ENCODE data around the gene ATF6B.
"Not testable (repeated sequence)": the region's sequence is repeated elsewhere in the genome, so short reads cannot be mapped to it uniquely, and the experiment has no call there.

Gene ATF6B

DNA sequence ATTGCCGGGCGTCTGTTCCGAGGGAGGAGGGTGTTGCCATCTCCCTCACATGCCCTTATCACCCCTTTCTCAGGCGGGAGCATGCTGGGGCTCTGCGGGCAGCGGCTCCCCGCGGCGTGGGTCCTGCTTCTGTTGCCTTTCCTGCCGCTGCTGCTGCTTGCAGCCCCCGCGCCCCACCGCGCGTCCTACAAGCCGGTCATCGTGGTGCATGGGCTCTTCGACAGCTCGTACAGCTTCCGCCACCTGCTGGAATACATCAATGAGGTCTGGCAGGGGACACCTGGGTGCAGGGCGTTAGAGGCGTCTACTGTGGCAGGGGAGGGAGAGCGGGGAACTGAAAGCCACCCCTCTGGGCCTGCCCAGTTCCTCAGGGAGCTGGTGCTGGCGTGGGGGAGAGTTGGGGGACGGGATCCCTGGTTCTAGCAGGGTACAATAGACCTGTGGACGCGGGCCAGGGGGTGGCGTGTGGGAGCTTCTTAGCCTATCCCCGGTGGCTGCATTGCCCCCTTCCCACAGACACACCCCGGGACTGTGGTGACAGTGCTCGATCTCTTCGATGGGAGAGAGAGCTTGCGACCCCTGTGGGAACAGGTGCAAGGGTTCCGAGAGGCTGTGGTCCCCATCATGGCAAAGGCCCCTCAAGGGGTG lies 26.6 kb upstream of the ATF6B start:
- no peak for DNase-seq (ENCODE audit: low read depth, low spot score)

DNA sequence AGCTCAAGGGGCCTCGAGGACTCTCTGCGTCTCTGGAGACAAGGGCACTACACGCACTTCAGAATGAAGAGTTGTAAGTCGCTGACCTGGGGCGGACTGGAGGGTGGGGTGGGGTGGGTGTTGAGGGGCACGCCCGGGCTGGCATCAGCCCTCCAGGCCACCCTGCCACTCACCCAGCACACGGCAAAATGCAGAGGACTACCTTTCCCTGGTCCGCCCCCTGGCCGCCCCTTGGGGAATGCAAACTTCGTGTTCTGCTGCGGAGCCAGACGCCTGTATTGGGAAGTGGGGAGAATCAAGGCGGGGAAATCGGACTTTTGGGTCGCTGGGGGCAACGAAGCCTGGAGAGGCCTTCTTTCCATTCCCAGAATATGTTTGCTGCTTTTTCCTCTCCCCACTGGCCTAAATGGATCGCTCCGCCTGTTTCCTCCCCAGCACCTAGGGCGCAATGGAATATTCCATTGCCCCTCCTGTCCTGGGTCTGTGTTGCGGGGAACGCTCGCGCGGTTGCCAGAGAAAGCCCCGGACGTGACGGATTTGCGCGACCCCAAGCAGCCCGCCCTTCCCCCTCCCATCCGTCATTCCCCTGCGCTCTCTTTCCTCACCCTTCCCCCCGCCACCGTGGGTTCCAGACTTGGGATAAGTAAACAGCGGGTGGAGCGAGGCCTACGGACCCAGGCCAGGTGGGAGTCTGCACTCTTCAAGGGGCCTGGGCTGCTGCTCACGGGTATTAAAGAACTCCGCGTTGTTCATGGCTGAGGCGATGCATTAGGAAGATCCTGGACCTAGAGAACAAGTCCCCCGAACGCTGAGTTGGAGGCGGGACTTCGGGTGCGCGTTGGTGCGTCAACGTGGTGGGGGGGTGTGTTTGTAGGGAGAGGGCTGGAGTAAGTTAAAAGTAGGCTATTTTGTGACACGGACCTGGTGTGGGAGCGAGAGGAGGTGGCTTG lies 25.8 kb upstream of the ATF6B start, which contains the start of gene PPT2:
Gene PPT2 (plus strand): TSS at position 578 of the 950 bp plus-strand sequence. CDS start 454 bp downstream, outside the sequence.
- peak; percentile 78 for DNase-seq (ENCODE audit: low read depth, low spot score)

DNA sequence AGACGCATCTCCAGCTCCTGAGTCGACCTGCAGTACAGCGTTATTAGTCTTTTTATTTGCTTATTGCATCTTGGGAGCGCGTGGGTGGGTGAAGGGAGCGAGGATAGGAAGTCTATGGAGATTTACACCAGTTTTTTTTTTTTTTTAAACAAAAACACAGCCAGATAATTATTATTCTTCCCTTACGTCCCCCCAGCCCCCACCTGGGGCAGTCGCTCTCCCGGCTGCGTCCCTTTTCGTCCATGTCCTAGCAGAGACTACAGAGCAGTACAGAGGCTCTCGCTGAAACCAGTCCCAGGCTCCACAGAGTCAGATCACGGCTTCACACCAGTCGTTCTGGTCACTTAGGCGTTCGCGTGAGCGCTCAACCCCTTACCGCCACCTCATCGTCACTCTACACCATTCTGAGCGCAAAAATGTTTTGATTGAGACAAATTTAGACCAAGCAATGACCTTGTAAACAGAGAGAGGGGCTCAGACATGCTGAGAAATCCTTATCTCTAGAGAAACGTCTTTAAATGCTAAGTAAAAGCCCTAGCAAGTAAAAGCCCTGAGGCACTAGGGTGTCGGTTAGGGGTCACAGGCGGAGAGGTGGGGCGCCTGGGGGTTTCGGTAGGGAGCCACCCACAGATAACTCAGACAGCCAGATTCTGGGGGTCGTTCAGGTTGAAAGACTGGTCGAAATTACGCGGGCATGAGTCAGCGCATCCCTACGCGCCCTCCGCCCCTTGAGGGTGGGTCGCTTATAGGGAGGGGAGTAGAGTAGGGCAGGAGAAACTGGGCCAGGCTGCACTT lies 24.9 kb upstream of the ATF6B start:
- DNase-seq (ENCODE audit: low read depth, low spot score): no peak

DNA sequence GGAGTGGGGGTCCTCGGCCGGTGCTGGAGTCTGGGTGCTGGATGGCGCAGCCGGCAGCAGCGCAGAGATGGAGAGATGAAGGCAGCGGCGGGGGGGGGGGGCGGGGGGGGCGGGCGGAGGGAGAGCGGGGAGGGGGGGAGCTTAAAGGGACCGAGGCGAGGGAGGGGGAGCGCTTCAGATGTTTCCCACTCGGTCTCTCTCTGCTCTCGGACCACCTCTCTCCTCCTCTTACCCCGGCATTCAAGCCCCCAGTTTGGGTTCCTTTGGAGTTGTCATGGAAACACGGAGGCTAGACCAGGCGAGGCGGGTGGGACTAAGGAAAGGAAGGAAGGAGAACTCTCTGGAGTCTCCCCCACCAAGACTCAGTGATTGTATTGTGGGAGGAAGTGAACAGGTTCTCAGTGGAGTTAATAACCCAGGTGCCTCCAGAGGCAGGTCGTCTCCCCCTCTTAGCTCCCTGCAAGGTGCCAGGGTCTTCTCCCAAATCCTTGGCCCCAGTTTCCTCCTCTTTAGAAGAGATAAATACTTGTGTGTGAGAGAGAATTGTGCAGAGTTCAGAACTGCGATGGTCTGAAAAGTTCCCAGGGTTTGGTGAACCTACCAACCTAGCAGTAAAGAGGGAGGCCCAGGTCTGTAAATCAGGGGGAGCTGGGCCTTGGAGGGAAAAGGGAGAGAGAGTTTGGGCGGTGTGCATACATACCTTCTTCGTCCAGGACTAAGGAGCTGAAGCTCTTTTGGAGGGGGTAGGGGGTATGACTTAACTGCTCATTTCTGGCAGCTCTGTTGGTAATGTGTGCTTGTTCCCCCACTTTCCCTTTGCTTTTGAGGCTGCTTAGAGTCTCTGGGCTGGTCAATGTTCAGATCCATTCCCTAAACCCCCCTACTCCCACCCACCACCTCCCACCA lies 24.1 kb upstream of the ATF6B start, which contains the start of gene PRRT1:
Gene PRRT1 (minus strand): TSS at position 77 of the 906 bp plus-strand sequence. CDS start 112 bp downstream, outside the sequence.
- no peak for DNase-seq (ENCODE audit: low read depth, low spot score)

DNA sequence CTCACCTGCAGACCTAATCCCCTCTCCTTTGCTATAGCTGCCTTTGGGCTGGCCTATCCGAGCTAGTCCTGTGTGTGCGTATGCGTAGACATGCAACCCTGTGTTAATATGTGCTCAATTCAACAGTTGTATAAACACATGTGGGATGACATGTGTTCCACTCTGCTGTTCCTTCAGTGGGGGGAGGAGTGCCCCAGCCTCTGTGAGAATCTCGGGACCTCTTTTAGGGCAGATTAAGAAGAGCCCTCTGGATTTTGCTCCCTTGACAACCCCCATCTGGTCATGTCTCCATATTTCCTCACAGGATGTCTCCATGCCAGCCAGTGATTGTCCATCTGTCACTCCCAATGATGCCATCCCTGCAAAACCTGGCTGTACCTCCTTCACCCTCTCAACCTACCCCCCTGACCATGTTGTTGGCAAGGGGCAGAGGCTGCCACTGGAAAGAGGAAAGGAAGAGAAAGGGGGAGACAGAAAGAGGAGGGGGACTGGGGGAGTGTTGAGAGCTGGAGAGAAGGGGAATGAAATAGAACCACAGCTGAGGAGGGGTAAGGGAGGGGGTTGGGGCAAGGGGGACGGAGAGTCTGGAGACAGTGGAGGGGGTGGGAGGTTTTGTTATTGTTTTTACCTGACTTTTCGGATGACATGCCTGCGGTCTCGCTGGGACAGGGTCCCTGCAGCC lies 23.3 kb upstream of the ATF6B start:
- no peak for DNase-seq (ENCODE audit: low read depth, low spot score)

DNA sequence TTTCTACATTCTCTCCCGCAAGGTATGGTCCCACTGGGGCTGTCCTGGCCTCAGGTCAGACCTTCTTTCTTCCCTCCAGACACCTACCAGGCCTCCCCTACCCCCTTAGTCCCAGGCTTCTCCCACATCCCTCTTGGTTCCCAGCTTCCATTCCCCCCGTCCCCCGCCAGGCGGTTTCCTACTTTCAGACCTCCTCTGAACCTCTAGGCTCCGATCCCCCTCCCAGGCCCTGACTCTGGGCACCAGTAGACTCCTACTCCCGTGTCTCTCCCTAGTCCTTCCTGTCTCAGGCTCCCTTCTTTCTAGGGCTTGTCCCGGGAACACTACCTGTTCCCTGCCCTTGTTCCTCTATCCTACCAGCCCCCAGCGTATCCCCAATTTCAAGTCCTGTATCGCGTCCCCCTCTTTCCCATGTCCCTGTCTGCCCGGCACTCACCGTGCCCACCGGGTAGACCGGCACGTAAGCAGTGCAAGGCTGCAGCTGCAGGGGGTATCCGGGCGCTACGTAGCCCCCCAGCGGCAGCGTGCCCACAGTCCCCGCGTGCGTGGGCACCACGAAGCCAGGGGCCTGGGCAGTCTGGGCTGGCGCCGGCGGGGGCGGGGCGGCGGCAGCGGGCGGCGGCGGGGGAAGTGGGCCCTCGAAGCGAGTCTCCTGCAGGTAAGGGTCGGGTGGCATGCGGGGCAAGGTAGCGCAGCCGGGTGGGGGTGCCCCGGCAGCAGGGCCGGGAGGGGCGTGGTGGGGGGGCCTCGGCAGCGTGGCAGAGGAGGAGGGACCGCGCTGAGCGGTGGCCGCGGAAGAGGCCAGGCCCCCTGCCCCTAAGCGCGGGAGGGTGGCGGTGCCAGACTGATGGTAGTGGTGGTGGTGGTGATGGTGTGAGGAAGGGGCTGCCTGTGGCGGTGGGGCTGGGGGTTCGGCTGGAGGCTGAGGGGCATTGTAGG lies 22.2 kb upstream of the ATF6B start:
- no peak for DNase-seq (ENCODE audit: low read depth, low spot score)

DNA sequence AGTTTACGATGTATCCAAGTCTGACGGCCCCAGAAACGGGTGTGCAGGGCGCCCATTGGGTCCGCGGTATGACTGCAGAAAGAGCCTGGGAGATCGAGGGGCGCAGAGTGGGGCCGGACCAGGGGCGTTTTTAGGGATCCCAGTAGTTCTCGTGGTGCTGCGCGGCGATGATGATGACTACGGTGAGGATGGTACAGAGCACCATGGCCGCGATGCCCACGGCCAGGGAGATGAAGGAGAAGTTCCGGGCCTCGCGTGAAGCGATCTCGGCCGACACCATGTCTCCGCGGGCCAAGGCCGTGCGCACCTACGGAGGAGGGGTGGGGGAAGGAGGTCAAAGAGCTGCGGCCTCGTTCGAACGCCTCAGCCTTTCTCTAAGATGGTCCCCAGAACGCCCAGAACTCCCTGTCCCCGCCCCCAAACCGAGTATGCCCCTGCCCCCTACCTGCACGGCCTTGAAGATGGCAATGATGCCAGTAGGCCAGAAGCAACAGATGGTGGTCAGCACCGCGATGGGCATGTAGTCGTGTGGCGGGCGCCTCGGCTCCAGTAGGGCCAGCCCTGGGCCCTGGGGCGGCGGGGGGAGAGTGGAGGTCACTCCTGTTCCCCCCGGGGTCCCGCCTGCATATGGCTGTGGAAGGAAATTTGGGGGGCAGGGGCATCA lies 21.2 kb upstream of the ATF6B start:
- no peak for DNase-seq (ENCODE audit: low read depth, low spot score)

DNA sequence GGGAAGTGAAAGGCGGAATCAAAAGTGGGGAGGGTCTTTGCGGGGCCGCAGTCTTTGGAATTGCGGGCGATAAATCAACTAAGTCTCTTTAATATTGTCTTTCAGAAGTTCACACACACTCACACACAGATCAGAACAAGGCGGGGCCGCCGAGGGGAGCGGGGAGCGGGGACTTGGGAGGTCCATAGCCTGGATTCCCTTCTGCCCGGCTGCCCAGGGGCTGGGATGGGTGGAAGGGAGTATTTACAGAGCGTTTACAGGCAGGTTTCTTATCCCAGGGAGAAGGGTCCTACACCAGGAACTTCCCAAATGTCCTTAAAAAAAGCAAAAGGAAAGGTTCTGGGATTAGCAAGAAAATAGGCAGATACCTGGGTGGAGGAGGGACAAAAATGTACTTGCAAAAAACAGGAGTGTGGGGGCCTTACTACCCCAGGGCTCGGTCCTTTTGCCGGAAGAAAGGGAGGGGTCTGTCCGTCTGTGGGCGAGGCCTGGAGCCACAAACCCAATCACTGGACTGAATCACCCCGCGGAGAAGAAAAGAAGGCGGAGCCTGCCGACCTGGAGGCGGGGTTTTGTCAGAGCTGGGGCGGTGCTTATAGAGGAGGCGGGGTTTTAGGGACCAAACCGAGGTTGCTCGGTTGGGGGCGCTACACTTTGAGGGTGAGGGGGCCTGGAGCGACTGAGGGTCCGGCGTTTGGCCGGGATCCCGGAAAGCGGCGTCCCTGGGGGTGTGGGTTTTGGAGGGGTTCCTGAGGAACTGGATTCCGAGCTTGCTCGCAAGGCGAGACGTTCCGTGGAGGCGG lies 20.4 kb upstream of the ATF6B start:
- DNase-seq (ENCODE audit: low read depth, low spot score): peak; percentile 43

DNA sequence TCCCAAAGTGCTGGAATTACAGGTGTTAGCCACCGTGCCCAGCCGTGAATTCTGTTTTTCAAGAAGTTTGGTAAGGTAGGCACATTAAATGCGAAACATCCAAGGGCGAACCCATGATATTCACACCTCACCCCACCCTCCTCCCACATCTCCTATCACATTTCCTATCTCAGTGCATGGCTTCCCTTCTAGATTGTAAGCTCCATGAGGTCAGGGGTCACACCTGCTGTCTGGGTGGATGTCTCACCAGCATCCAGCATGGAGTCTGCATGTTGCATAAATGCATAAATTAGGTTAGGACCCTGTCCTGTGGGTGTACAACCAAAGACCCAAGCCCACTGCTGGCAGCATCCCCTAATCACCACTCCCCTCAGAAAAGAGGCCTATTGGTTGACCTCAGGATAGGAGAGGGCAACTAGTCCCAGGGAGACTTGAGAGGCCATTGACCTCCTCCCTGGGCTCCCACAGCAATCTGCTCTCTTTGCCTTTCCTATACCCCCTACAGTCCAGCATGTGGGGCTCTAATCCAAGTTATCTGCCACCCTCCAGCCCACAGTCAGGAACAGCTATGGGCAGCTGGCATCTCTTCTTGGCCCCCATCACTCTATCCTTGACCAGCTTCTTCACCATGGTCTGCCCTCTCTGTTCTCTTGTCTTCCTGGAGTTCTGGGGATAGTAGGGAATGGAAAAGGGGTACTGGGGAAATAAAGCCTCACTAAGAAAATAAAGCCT lies 19.5 kb upstream of the ATF6B start:
- no peak for DNase-seq (ENCODE audit: low read depth, low spot score)

DNA sequence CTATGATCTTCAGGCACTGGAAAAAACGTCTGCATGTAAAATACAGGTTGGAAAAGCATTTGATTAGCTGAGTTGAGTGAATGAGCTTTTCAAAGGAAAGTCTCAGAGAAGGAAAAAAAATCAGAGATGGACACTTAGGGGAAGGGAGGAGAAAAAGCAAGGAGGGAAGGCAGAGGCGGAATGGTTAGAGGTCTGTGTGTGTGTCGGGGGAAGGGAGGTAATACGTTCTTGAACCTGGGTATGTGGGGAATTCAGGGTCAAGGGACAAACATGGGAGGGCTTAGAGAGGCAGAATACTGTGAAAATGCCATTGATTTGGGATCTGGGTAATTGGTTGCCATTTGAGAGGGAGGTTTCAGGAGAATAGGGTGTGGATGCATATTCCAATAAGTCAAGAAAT lies 18.6 kb upstream of the ATF6B start:
- DNase-seq (ENCODE audit: low read depth, low spot score): no peak

DNA sequence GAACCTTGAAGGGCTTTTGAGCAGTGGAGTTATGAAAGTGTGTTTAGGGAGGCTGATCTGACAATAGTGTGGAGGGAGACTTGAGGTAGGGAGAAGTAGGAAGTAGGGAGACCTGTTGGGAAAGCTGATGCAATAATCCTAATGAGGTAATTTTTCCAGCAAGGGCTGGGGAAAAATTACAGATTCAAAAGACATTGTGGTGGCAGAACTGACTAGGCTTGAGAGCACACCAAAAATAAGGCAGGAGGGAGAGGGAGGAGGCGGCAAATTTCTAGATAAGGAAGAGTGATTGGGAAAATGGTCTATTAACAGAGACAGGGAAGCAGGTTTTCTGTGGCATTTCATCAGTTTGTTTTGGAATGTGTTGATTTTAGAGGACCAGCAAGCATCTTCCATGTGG lies 18.2 kb upstream of the ATF6B start:
- DNase-seq (ENCODE audit: low read depth, low spot score): no peak

DNA sequence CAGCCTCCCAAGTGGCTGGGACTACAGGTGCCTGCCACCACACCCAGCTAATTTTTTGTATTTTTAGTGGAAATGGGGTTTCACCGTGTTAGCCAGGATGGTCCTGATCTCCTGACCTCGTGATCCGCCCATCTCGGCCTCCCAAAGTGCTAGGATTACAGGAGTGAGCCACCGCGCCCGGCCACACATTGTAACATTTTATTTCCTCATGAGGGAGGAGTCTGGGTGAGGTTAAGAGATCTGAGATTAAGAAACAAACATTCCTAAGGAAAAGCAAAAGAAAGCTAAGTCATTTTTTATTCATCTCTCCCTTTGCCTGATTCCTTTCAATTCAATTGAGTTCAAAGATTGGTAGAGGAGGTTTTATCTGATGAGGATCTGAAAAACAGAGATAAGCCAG lies 16.2 kb upstream of the ATF6B start:
- DNase-seq (ENCODE audit: low read depth, low spot score): not testable (repeated sequence)

DNA sequence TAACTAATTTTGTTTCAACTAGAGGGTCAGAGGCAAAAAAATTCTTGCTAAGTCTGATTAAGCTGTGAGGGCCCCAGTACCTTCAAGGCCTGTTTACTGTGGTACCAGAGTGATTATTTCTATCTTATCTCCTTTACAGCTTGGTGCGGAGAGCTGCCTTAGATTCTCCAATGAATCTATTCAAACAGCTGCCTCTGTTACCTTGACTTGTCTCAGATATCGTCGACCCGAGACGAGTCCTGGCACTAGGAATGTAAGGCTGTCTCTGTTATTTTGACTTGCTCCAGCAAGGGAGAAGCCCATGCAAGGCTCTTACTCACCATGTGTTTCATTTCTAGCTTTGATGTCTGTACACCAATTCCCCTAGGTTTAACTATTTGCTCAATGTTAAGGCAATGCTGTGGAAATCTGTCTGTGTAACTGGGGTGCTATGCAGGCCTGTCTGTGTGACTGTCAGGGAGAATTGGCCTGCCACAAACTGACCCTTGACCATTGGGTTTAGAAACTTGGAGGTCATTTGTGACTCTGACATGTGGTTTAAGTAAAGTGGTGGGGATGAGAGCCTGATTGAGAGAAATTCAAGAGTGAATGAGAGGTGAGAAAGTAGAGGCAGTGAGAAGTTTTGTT lies 12.5 kb upstream of the ATF6B start:
- no peak for DNase-seq (ENCODE audit: low read depth, low spot score)

DNA sequence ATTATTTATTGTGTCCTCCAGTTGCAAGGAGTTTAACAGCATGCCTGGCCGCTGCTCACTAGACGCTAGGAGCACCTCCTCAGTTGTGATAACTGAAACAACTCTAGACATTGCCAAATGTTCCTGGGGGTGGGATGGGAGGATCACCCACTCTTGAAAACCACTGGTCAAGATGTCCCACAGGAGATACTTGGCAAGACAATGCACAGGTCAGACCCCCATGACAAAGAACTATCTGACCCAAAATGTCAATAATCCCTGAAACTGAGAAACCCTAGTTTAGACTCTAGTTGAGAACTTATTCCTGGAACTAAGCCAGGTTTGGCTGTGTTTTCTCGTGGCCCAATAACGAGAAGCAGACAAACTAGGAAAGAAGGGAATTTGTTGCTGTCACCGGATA lies 11.5 kb upstream of the ATF6B start:
- DNase-seq (ENCODE audit: low read depth, low spot score): no peak

DNA sequence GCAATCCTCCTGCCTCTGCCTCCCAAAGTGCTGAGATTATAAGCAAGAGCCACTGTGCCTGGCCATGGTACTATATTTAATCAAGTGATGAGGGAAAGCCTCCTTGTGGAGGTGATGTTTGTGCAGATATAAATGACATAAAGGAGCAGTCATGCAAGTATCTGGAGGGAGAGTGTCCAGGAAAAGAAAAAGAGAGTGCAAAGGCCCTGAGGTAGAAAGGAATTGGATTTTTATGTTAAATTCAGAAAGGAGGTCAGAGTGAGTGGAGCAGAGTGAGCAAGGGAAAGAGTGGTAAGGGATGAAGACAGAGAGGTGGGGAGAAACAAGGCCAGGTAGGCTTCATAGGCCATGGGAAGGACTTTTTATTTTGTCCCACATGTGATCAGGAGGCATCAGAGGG lies 9.4 kb upstream of the ATF6B start:
- no peak for DNase-seq (ENCODE audit: low read depth, low spot score)

DNA sequence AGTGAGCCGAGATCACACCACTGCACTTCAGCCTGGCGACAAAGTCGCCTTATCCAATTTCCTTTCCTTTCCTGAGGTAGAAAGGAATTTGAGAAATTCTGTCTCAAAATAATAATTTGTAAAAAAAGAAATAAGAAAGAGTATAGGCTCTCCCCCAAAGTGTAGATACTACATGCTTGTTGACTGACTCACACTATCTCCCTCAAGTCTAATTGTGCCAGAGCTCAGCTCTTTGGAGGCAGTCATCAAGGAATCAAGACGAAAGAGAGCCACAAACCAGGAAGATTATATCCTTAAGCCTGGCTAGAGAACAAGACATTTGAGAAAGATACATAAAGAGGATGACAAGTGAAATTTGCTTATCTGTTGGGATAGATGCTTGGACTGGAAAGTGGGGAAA lies 5.7 kb upstream of the ATF6B start:
- DNase-seq (ENCODE audit: low read depth, low spot score): no peak

DNA sequence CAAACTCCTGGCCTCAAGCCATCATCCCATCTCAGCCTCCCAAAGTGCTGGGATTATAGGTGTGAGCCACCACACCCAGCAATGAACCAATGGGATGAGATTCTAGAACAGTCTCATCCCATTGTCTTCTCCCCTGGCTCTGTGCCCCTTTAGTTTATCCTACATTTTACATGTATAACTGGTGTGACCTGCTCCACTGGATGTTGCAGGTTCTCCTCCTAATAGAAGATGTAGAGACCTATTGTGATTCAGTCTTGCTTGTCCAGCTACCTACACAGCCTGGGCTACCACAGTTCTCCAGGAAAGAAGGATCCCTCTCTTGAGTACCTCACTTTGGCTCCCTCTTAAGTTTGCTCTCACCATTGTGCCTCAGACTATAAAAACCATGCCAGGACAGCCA lies 4.1 kb upstream of the ATF6B start:
- DNase-seq (ENCODE audit: low read depth, low spot score): no peak
